Measurements from ENCODE around the gene RIPK4. TPM values are rescaled to one million over a fixed set of nuclear protein-coding genes. Genes with fewer than 3 reads are reported as not detected.

The RIPK4 gene
- total and polyA plus RNA-seq, 3 donors from 2014 or later: 3.9 to 10.2 (median 5.9) TPM

GRCh38 chr21:41764558-41765419, 2.1 kb downstream of the RIPK4 start:
- Histone ChIP-seq H3K9me3 (no peaks in the 10 kb centered on the region), H3K27ac (no peak overlapping the region), H3K36me3 (ENCODE audit: low read depth, missing control alignments) (no peaks in the 10 kb centered on the region), H3K4me1 (no peaks in the 10 kb centered on the region), H3K4me3 (no peak overlapping the region), H3K27me3 (peaks cover 6% of the 10 kb centered on the region)
- WGBS, 2 donors: 80 to 84% methylated on average over 7 of the region's 7 CpGs
- no peak for DNase-seq
- intact Hi-C loops (cut with DNase I; ENCODE audit: low total_unique reads): no loop called here
- TF ChIP-seq CTCF (IDR thresholded peaks at IDR 0.05) (no peak), POLR2A (IDR thresholded peaks at IDR 0.05) (no peak)

DNA sequence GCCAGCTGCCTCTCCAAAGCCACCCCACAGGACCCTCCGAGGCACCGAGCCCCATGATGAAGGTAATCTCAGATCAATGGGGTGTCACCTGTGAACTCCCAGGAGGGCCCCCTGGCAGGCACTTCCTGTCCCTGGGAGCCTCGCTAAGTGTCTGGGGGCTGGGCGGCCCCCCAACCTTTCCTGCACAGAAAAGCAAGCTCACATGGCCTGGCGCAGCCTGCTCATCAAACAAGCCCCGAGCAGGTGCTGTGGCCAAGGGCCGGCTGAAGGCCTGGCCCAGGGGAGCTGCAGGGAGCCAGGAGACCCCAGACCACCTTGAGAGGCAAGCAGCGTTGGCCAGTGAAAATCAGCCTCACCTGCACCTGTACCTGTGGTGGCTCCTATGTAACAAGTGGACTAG, 2.9 kb downstream of the RIPK4 start:
- WGBS, 2 donors: 75 to 80% methylated on average over 1 to 5 of the region's 8 CpGs

GRCh38 chr21:41763398-41763931, 3.4 kb downstream of the RIPK4 start:
- Histone ChIP-seq H3K9me3 (no peaks in the 10 kb centered on the region), H3K27ac (no peak overlapping the region), H3K4me1 (no peaks in the 10 kb centered on the region), H3K36me3 (ENCODE audit: low read depth, missing control alignments) (no peaks in the 10 kb centered on the region), H3K4me3 (no peak overlapping the region), H3K27me3 (peaks cover 6% of the 10 kb centered on the region)
- no peak for DNase-seq
- WGBS, 2 donors: 50 to 59% methylated on average over 15 to 21 of the region's 21 CpGs
- intact Hi-C loops (cut with DNase I; ENCODE audit: low total_unique reads): no loop called here
- no peak for TF ChIP-seq CTCF (IDR thresholded peaks at IDR 0.05)
- no peak for TF ChIP-seq POLR2A (IDR thresholded peaks at IDR 0.05)

More for the DNA sequence above, 2.9 kb downstream of the RIPK4 start:
- no peak for TF ChIP-seq CTCF (IDR thresholded peaks at IDR 0.05)
- TF ChIP-seq POLR2A (IDR thresholded peaks at IDR 0.05): no peak
- Histone ChIP-seq H3K27ac (no peak overlapping the region), H3K9me3 (no peaks in the 10 kb centered on the region), H3K4me1 (no peaks in the 10 kb centered on the region), H3K4me3 (no peak overlapping the region), H3K36me3 (ENCODE audit: low read depth, missing control alignments) (no peaks in the 10 kb centered on the region), H3K27me3 (peaks cover 6% of the 10 kb centered on the region)
- no peak for DNase-seq
- intact Hi-C loops (cut with DNase I; ENCODE audit: low total_unique reads): no loop called here

DNA sequence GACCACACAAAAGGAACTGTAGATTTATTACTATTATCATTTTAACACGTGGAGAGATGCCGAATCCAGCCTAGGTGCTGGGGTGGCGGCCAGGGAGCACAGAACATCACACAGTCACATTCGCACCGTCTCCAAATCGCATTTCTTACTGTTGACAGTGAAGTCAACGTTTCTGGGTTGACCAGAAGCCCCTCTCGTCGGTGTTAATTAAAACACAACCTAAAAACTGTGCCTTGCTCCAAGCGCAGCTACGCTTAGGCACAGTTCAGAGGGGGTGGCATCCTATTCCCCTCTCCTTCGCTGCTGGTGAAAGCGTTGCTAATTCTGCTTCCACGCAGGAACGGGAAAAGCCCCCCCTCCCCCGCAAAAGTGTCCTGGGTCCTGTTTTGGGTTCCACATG, 4.1 kb downstream of the RIPK4 start:
- Histone ChIP-seq H3K27ac (no peak overlapping the region), H3K36me3 (ENCODE audit: low read depth, missing control alignments) (no peaks in the 10 kb centered on the region), H3K27me3 (peaks cover 6% of the 10 kb centered on the region), H3K4me1 (no peaks in the 10 kb centered on the region), H3K9me3 (no peaks in the 10 kb centered on the region), H3K4me3 (no peak overlapping the region)
- WGBS, 2 donors: 38 to 53% methylated on average over 16 of the region's 16 CpGs
- intact Hi-C loops (cut with DNase I; ENCODE audit: low total_unique reads): no loop called here
- no peak for DNase-seq
- TF ChIP-seq CTCF (IDR thresholded peaks at IDR 0.05) (no peak), POLR2A (IDR thresholded peaks at IDR 0.05) (no peak)

Measured in testis (tissue), 3 donors.